H1 (cell line): ENCODE measurements around the gene PPARGC1A. TPM values are rescaled to one million over a fixed set of nuclear protein-coding genes. Genes with fewer than 3 reads are reported as not detected.

Experiments
- CTCF ChIA-PET: fragments of 300-600 bp; sonication (Branson Sonifier 250); formaldehyde crosslinking; loops from one replicate; lab custom pipeline; 2021; ENCODE audit not compliant: partially characterized antibody; lab: Charles Lee
- POLR2A ChIA-PET: fragments of 300-600 bp; sonication (Branson Sonifier 250); formaldehyde crosslinking; loops from one replicate; lab custom pipeline; 2021; ENCODE audit warnings: inconsistent platforms; ENCODE audit not compliant: partially characterized antibody; lab: Charles Lee
- DNase-seq, 2 experiments: peaks; one replicate each; pipeline versions ENCODE4 v3.0.0 to v3.0.0-alpha.2; 2010 to 2022; ENCODE audit warnings: low spot score in 2 of 2, low read depth in 1 of 2, mixed read lengths in 1 of 2
- FAIRE-seq: peaks from 2 replicates; lab custom pipeline; 2011; peaks lifted over from hg19 to GRCh38; lab: Jason Lieb, UNC
- H2AFZ ChIP-seq: 2 replicates; pipeline ENCODE4 v1.8.1; 2012; ENCODE audit warnings: low read length, inconsistent platforms
- H2AK5ac ChIP-seq: 2 replicates; pipeline ENCODE4 v1.6.1; 2013; ENCODE audit warnings: low read depth, low read length
- H2BK120ac ChIP-seq: replicated peaks from 2 replicates; pipeline ENCODE3; 2013; ENCODE audit warnings: low read depth, low read length, inconsistent platforms
- H2BK12ac ChIP-seq: 2 replicates; pipeline ENCODE4 v1.6.1; 2013; ENCODE audit warnings: low read depth, low read length
- H2BK15ac ChIP-seq: 2 replicates; pipeline ENCODE4 v1.6.1; 2013; ENCODE audit warnings: low read length
- H2BK20ac ChIP-seq: 2 replicates; pipeline ENCODE4 v1.6.1; 2013; ENCODE audit warnings: low read length
- H2BK5ac ChIP-seq: 2 replicates; pipeline ENCODE4 v1.6.1; 2013; ENCODE audit warnings: low read depth, low read length
- H3K14ac ChIP-seq: 2 replicates; pipeline ENCODE4 v1.6.1; 2013; ENCODE audit warnings: inconsistent platforms; ENCODE audit not compliant: insufficient read length
- H3K18ac ChIP-seq: 2 replicates; pipeline ENCODE4 v1.6.1; 2013; ENCODE audit warnings: low read length; ENCODE audit errors: extremely low read depth
- H3K23ac ChIP-seq: 2 replicates; pipeline ENCODE4 v1.6.1; 2013; ENCODE audit warnings: inconsistent platforms; ENCODE audit not compliant: insufficient read length
- H3K23me2 ChIP-seq: 2 replicates; pipeline ENCODE4 v1.6.1; 2013; ENCODE audit warnings: low read depth, low read length
- H3K27ac ChIP-seq: 2 replicates; pipeline ENCODE4 v1.6.1; 2011; ENCODE audit warnings: low read depth, low read length, inconsistent platforms
- H3K27me3 ChIP-seq, 4 experiments: replicated peaks in 1 of 4; 1 replicate in 1 of 4; 2 replicates in 3 of 4; pipeline versions ENCODE4 v1.6.1 to v1.8.1; 2011 to 2013; ENCODE audit warnings: low read length in 3 of 4, mild to moderate bottlenecking in 3 of 4, inconsistent platforms in 2 of 4, mixed read lengths in 2 of 4, moderate library complexity in 1 of 4; ENCODE audit not compliant: control insufficient read depth in 3 of 4, insufficient read depth in 3 of 4; ENCODE audit errors: extremely low read depth in 1 of 4
- H3K36me3 ChIP-seq, 4 experiments: 2 replicates each; pipeline versions ENCODE4 v1.6.1 to v1.8.1; 2011 to 2013; ENCODE audit warnings: mild to moderate bottlenecking in 4 of 4, low read length in 3 of 4, moderate library complexity in 2 of 4, control low read depth in 1 of 4, inconsistent platforms in 1 of 4; ENCODE audit not compliant: insufficient read depth in 4 of 4, control insufficient read depth in 2 of 4
- H3K4ac ChIP-seq: replicated peaks from 2 replicates; pipeline ENCODE3; 2013; ENCODE audit warnings: low read length, low read depth, mixed read lengths, inconsistent platforms; ENCODE audit not compliant: insufficient read length
- H3K4me1 ChIP-seq, 4 experiments: replicated peaks in 1 of 4; 1 replicate in 1 of 4; 2 replicates in 3 of 4; pipeline versions ENCODE4 v1.6.1 to v1.8.1; 2011 to 2013; ENCODE audit warnings: low read length in 3 of 4, inconsistent platforms in 2 of 4, mixed read lengths in 1 of 4; ENCODE audit not compliant: insufficient read depth in 4 of 4, control insufficient read depth in 3 of 4
- H3K4me2 ChIP-seq, 2 experiments: 2 replicates each; pipeline versions ENCODE4 v1.6.1 to v1.8.1; 2011 to 2013; ENCODE audit warnings: low read depth in 2 of 2, low read length in 2 of 2, control low read depth in 1 of 2, inconsistent platforms in 1 of 2, mild to moderate bottlenecking in 1 of 2; ENCODE audit not compliant: insufficient read depth in 1 of 2
- H3K4me3 ChIP-seq, 4 experiments: fragments of 200-600, 300-600 bp in 1 of 4; sonication (generic), shearing (Covaris generic), sonication (Bioruptor Twin) in 1 of 4; 2 replicates each; pipeline versions ENCODE4 v1.5.1 to v1.8.1; 2011 to 2016; ENCODE audit warnings: low read length in 4 of 4, low read depth in 3 of 4, control low read depth in 2 of 4, inconsistent platforms in 2 of 4, mild to moderate bottlenecking in 2 of 4, mixed read lengths in 1 of 4, moderate library complexity in 1 of 4; ENCODE audit not compliant: insufficient read depth in 2 of 4; ENCODE audit errors: extremely low read depth in 1 of 4
- H3K56ac ChIP-seq: replicated peaks from 2 replicates; pipeline ENCODE3; 2013; ENCODE audit warnings: low read depth, mild to moderate bottlenecking, mixed read lengths, low read length, inconsistent platforms; ENCODE audit not compliant: insufficient read length
- H3K79me1 ChIP-seq: 2 replicates; pipeline ENCODE4 v1.6.1; 2013; ENCODE audit warnings: low read depth, low read length, control low read depth
- H3K79me2 ChIP-seq, 2 experiments: 2 replicates each; pipeline versions ENCODE4 v1.6.1 to v1.8.1; 2012 to 2013; ENCODE audit warnings: low read length in 2 of 2, mild to moderate bottlenecking in 2 of 2, inconsistent platforms in 1 of 2; ENCODE audit not compliant: insufficient read depth in 2 of 2, control insufficient read depth in 1 of 2
- H3K9ac ChIP-seq, 4 experiments: replicated peaks in 1 of 4; 1 replicate in 1 of 4; 2 replicates in 3 of 4; pipeline versions ENCODE4 v1.6.1 to v1.8.1; 2011 to 2013; ENCODE audit warnings: low read depth in 3 of 4, low read length in 3 of 4, control low read depth in 2 of 4, mild to moderate bottlenecking in 2 of 4, moderate library complexity in 2 of 4, inconsistent platforms in 1 of 4; ENCODE audit errors: extremely low read depth in 1 of 4
- H3K9me3 ChIP-seq, 2 experiments: 2 replicates each; pipeline versions ENCODE4 v1.6.1 to v1.8.1; 2012 to 2013; ENCODE audit warnings: mild to moderate bottlenecking in 2 of 2, moderate library complexity in 2 of 2, control low read depth in 1 of 2, inconsistent platforms in 1 of 2, low read depth in 1 of 2, low read length in 1 of 2, mixed read lengths in 1 of 2; ENCODE audit not compliant: insufficient read depth in 2 of 2
- H4K20me1 ChIP-seq, 2 experiments: replicated peaks in 1 of 2; 2 replicates each; pipeline versions ENCODE3 to v1.8.1; 2011 to 2013; ENCODE audit warnings: inconsistent platforms in 2 of 2, low read length in 2 of 2, mild to moderate bottlenecking in 1 of 2; ENCODE audit not compliant: insufficient read depth in 2 of 2, control insufficient read depth in 1 of 2
- H4K5ac ChIP-seq: 2 replicates; pipeline ENCODE4 v1.6.1; 2013; ENCODE audit warnings: low read length, low read depth, mixed read lengths, inconsistent platforms; ENCODE audit not compliant: insufficient read length
- H4K8ac ChIP-seq: 2 replicates; pipeline ENCODE4 v1.8.0; 2013; ENCODE audit warnings: mild to moderate bottlenecking, moderate library complexity, low read length, inconsistent platforms; ENCODE audit not compliant: insufficient read depth; ENCODE audit errors: extremely low read depth
- H4K91ac ChIP-seq: replicated peaks from 2 replicates; pipeline ENCODE3; 2013; ENCODE audit warnings: low read length, mixed read lengths, inconsistent platforms; ENCODE audit not compliant: insufficient read length
- CBX5 ChIP-seq: fragments of 300-800, 300-1000 bp; sonication (generic); IDR thresholded peaks from 2 replicates; pipeline ENCODE4 v1.7.1; 2016; ENCODE audit warnings: antibody characterized with exemption, low read length, low read depth
- EGR1 ChIP-seq: IDR thresholded peaks from 2 replicates; pipeline ENCODE4 v1.6.1; 2011; ENCODE audit warnings: low read depth, low read length, borderline replicate concordance
- KDM4A ChIP-seq: IDR thresholded peaks from one replicate; pipeline ENCODE4 v1.7.1; 2012; ENCODE audit warnings: low read depth, mild to moderate bottlenecking, moderate library complexity, low read length, inconsistent platforms; ENCODE audit not compliant: severe bottlenecking
- KDM5A ChIP-seq: fragments of 200-600 bp; IDR thresholded peaks from 2 replicates; pipeline ENCODE4 v1.7.1; 2012; ENCODE audit warnings: mild to moderate bottlenecking, low read length, inconsistent platforms, mixed read lengths
- NRF1 ChIP-seq: IDR thresholded peaks from 2 replicates; pipeline ENCODE4 v1.6.1; 2011; ENCODE audit warnings: mild to moderate bottlenecking, low read depth, low read length, improper control_type of control experiment
- POU5F1 ChIP-seq: IDR thresholded peaks from 2 replicates; pipeline ENCODE4 v1.6.1; 2011; ENCODE audit warnings: low read depth, mild to moderate bottlenecking, low read length, moderate library complexity
- SIRT6 ChIP-seq: IDR thresholded peaks from one replicate; pipeline ENCODE4 v1.7.1; 2012; ENCODE audit warnings: low read length, inconsistent platforms
- SRF ChIP-seq: IDR thresholded peaks from 2 replicates; pipeline ENCODE4 v1.6.1; 2011; ENCODE audit warnings: mild to moderate bottlenecking, low read depth, low read length, moderate library complexity
- YY1 ChIP-seq: IDR thresholded peaks from 2 replicates; pipeline ENCODE4 v1.6.1; 2011; ENCODE audit warnings: low read depth, mild to moderate bottlenecking, low read length
- WGBS, 2 experiments: shearing (Covaris generic) in 1 of 2; methylation state at CpG; one replicate each; pipeline versions ENCODE4 v1.1.6 to v1.1.7; 2013 to 2015; ENCODE audit warnings: low lambda C conversion rate in 2 of 2, mixed read lengths in 2 of 2, inconsistent platforms in 1 of 2, low coverage in 1 of 2, missing lambda C conversion rate in 1 of 2; ENCODE audit not compliant: insufficient replicate concordance in 2 of 2, insufficient coverage in 1 of 2, insufficient read length in 1 of 2; ENCODE audit errors: extremely low coverage in 1 of 2, missing lambda C conversion rate in 1 of 2; 5-methylcytosine and 5-hydroxymethylcytosine counted together
- polyA plus RNA-seq, 7 experiments: library from polyadenylated mRNA; depleted of rRNA in 3 of 7; stranded (reverse) in 5 of 7; unstranded in 2 of 7; fragments of >200 nt in 5 of 7; fragments of 200-250 nt in 2 of 7; gene quantifications; 1 replicate in 5 of 7; 2 replicates in 1 of 7; 4 replicates in 1 of 7; pipeline versions ENCODE4 v1.2.1 to v1.2.3, GENCODE V29; 2011 to 2013; ENCODE audit warnings: missing spikeins in 2 of 7, mixed read lengths in 2 of 7
- total RNA-seq: library from RNA; stranded (reverse); fragmentation: NEBNext Ultra II Directional; extraction: Animal tissue kit (Norgen Biotek cat#: 25700); gene quantifications from 2 replicates; pipeline ENCODE4 v1.2.1, GENCODE V29; 2021

PPARGC1A gene
- total and polyA plus RNA-seq, 2 of the 8 experiments (the other 6 are each of a cell fraction or from before 2014, with no cell fraction given): 0.54 to 1.4 TPM

GRCh38 chr4:23828020-23828715 is 61.7 kb downstream of the PPARGC1A start:
- H3K56ac ChIP-seq: no peak overlapping the region
- H4K91ac ChIP-seq: no peak overlapping the region
- no peaks in the 10 kb centered on the region for H3K23me2 ChIP-seq
- no peak overlapping the region for H3K9ac ChIP-seq
- H3K4me2 ChIP-seq: no peak overlapping the region
- H3K9me3 ChIP-seq: no peaks in the 10 kb centered on the region; a peak in 1 of 4 replicates
- H3K4ac ChIP-seq: no peak overlapping the region
- no peak overlapping the region for H3K27ac ChIP-seq
- H3K4me3 ChIP-seq: no peak overlapping the region
- no peak overlapping the region for H3K18ac ChIP-seq
- no peaks in the 10 kb centered on the region for H3K36me3 ChIP-seq
- H2BK12ac ChIP-seq: no peak overlapping the region
- CTCF ChIA-PET: interaction anchor here (0.8 to 1.0 kb wide), 2 partner anchors 53 to 161 kb away, joined by 3 read pairs; no protein-coding TSS in a partner anchor
- H3K79me2 ChIP-seq: no peaks in the 10 kb centered on the region
- H4K20me1 ChIP-seq: no peaks in the 10 kb centered on the region
- FAIRE-seq: no peak
- no peak for DNase-seq
- 88% methylated on average over 9 of the region's 9 CpGs; no CpG with 5 or more reads in 1 of the 2 experiments for WGBS, 2 experiments
- no peaks in the 10 kb centered on the region for H3K27me3 ChIP-seq
- POLR2A ChIA-PET: no interaction called here
- H2BK20ac ChIP-seq: no peak overlapping the region
- 0 out of 2 replicates have a peak overlapping the region, but pooled peaks have one; percentile 46 for H2AFZ ChIP-seq
- H4K8ac ChIP-seq: no peak overlapping the region
- no peak overlapping the region for H3K23ac ChIP-seq
- H2BK5ac ChIP-seq: no peak overlapping the region
- no peak overlapping the region for H4K5ac ChIP-seq
- no peaks in the 10 kb centered on the region for H3K4me1 ChIP-seq
- H2BK120ac ChIP-seq: no peak overlapping the region
- no peak overlapping the region for H2AK5ac ChIP-seq
- no peak overlapping the region for H2BK15ac ChIP-seq
- TF ChIP-seq SIRT6 (no peak), KDM5A (no peak), SRF (no peak), KDM4A (no peak), NRF1 (no peak), POU5F1 (no peak), YY1 (no peak), CBX5 (no peak), EGR1 (no peak)
- no peaks in the 10 kb centered on the region for H3K79me1 ChIP-seq
- H3K14ac ChIP-seq: no peak overlapping the region
